Neutrophil (primary cell): ENCODE measurements around the gene DLGAP4.

ENCODE experiments used
- H3K27ac ChIP-seq: fragments of 200-600 bp; sonication (generic); 2 replicates; pipeline ENCODE4 v1.5.1; 2016; ENCODE audit warnings: mild to moderate bottlenecking, moderate library complexity
- H3K27me3 ChIP-seq: fragments of 200-600 bp; sonication (generic); 2 replicates; pipeline ENCODE4 v1.6.0; 2016; ENCODE audit warnings: mild to moderate bottlenecking
- H3K36me3 ChIP-seq: fragments of 200-600 bp; sonication (generic); 2 replicates; pipeline ENCODE4 v1.5.1; 2017
- H3K4me1 ChIP-seq, 2 experiments: fragments of 200-600 bp in 1 of 2; sonication (generic) in 1 of 2; 1 replicate in 1 of 2; 2 replicates in 1 of 2; pipeline versions ENCODE4 v1.5.1 to v1.6.1; 2013 to 2016; ENCODE audit warnings: low read depth in 1 of 2, low read length in 1 of 2, mild to moderate bottlenecking in 1 of 2, moderate library complexity in 1 of 2; ENCODE audit not compliant: control insufficient read depth in 1 of 2, insufficient read depth in 1 of 2
- H3K4me3 ChIP-seq, 2 experiments: fragments of 200-600 bp in 1 of 2; sonication (generic) in 1 of 2; 1 replicate in 1 of 2; 2 replicates in 1 of 2; pipeline ENCODE4 v1.5.1; 2013 to 2016; ENCODE audit warnings: low read depth in 1 of 2, low read length in 1 of 2, mild to moderate bottlenecking in 1 of 2, moderate library complexity in 1 of 2
- H3K9me3 ChIP-seq: fragments of 200-600 bp; sonication (generic); 2 replicates; pipeline ENCODE4 v1.5.1; 2016
- TF ChIP-seq, protein P1 (sequence below): fragments of 200-600 bp; sonication (generic); IDR thresholded peaks from 2 replicates; pipeline ENCODE4 v1.5.1; 2016; ENCODE audit warnings: antibody characterized with exemption

The DLGAP4 gene

DNA sequence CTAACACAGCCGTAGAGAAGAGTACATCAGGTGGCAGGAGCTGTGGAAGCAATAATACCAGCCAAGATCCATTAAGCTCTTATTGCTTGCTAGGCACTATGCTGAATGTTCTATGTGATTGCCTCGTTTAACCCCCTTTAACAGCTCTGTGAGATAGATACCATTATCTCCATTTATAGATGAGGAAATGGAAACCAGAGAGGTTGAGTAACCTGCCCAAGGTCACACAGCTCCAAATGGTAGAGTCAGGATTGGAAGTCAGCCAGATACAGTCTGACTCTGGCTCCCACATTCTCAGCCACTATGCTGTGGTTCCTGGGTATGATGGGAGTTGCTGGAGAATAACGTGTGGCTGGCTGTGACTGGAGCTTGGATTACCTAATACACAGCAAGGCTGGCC, 92.4 kb downstream of the DLGAP4 start:
- Histone ChIP-seq H3K27me3 (peaks cover 39% of the 10 kb centered on the region), H3K27ac (no peak overlapping the region), H3K4me3 (no peak overlapping the region), H3K9me3 (no peaks in the 10 kb centered on the region), H3K36me3 (no peaks in the 10 kb centered on the region), H3K4me1 (no peaks in the 10 kb centered on the region)
- TF ChIP-seq, protein P1, sequence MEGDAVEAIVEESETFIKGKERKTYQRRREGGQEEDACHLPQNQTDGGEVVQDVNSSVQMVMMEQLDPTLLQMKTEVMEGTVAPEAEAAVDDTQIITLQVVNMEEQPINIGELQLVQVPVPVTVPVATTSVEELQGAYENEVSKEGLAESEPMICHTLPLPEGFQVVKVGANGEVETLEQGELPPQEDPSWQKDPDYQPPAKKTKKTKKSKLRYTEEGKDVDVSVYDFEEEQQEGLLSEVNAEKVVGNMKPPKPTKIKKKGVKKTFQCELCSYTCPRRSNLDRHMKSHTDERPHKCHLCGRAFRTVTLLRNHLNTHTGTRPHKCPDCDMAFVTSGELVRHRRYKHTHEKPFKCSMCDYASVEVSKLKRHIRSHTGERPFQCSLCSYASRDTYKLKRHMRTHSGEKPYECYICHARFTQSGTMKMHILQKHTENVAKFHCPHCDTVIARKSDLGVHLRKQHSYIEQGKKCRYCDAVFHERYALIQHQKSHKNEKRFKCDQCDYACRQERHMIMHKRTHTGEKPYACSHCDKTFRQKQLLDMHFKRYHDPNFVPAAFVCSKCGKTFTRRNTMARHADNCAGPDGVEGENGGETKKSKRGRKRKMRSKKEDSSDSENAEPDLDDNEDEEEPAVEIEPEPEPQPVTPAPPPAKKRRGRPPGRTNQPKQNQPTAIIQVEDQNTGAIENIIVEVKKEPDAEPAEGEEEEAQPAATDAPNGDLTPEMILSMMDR = no peak

DNA sequence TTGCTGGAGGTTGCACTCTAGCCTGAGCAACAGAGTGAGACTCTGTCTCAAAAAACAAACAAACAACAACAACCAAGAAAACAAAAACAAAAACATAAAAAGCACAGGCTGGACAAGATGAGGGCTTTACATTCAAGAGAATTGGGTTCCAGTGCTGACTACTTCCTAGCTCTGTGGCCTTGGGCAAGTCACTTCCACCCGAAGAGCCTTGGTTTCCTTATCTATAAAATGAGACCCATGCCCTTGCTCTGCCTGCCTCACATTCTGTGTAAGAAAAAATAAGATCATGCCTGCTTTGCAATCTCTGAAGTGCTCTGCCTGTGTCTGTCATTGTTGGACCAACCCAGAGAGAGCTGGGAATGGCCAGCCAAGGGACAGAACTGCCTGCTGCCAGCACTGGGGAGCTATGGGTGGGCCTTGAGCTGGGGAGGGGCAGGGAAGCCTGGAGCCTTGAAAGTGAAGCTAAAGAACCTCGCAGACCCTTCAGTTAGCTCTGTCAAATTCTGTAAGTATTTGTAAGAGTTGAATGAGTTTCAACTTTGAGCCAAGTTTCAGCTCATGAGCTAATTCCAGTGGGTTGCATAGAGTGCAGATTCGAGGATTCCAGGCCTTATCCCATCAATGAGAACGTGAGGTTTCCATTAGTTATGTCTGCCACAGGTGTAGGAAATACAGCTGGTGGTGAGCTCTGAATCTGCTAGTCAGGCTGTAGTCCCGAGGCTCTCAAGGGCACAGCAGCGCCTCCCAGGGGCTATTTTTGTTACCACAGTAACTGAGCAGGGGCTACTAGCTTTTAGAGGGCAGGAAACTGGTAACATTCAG, 93.2 kb downstream of the DLGAP4 start:
- H3K4me3 ChIP-seq = no peak overlapping the region
- no peaks in the 10 kb centered on the region for H3K36me3 ChIP-seq
- no peak overlapping the region for H3K27ac ChIP-seq
- H3K4me1 ChIP-seq = no peaks in the 10 kb centered on the region
- peaks cover 39% of the 10 kb centered on the region for H3K27me3 ChIP-seq
- H3K9me3 ChIP-seq = no peaks in the 10 kb centered on the region
- TF ChIP-seq, protein P1 = no peak

DNA sequence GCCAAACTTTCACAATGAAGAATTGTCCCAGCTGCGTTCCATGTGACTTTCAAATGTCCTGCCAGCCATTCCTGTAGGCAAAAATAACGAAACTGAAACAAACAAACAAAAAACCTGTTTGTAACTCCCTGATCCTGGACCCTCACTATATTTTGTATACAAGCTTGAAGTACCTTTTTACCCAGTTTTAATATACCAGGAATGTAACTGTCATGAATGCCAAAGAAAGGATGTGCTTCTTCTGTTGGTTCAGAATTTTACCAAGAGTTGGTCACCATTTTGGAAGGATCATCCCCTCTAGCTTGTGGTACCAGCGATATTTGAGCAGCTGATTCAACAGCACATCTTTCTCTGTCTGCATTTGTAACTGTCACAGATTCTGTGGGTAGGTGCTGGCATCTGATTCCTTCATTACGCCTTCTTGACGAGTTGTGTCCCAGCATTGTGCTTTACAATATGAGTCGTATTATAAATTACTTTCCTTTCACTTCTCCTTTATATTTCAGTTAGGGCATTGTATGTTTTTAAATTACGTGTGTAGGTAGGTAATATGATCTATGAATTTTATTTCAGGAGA, 93.9 kb downstream of the DLGAP4 start:
- H3K27ac ChIP-seq = no peak overlapping the region
- TF ChIP-seq, protein P1 = no peak
- H3K4me1 ChIP-seq = no peaks in the 10 kb centered on the region
- no peaks in the 10 kb centered on the region for H3K9me3 ChIP-seq
- no peaks in the 10 kb centered on the region for H3K36me3 ChIP-seq
- H3K4me3 ChIP-seq = no peak overlapping the region
- H3K27me3 ChIP-seq = peaks cover 39% of the 10 kb centered on the region

DNA sequence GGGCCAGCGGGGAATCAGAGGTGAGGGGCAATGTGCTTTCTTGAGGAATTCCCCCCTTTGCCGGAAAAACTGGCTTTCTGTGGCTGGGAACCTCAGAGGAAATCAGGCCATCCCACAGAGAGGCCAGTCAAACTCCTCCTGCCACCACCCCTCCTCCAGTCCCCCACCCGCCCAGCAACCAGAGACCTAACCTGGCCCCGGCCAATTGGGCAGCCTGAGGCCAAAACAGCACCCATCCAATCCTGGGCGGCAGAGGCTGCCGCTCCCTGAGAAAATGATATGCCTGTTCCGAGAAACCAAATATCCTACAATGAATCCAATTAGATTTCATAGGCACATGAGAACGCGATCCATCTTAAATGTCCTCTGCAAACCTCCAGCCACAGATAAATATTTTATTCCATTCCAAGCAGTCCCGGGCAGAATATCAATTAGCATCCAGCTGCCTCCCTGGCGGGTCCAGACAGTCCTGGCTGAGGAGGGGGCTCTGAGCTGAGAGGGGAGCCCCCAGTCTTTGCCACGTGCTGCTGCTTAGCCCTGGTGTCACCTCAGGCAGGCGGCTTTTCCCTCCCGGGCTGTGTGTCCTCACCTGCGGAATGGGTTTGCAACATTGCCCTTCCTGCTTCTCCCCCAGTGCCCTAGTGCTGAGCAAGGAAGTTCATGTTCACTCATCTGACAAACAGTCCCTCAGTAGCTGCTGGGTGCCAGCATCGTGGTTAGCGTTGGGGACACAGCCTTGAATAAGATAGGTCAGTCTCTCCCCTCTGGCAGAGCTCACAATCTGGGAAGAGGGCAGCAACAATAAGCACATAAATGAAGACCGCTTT, 95.0 kb downstream of the DLGAP4 start:
- Histone ChIP-seq H3K4me3 (no peak overlapping the region), H3K4me1 (no peaks in the 10 kb centered on the region), H3K27me3 (peaks cover 39% of the 10 kb centered on the region), H3K27ac (no peak overlapping the region), H3K9me3 (no peaks in the 10 kb centered on the region), H3K36me3 (no peaks in the 10 kb centered on the region)
- TF ChIP-seq, protein P1 = no peak

DNA sequence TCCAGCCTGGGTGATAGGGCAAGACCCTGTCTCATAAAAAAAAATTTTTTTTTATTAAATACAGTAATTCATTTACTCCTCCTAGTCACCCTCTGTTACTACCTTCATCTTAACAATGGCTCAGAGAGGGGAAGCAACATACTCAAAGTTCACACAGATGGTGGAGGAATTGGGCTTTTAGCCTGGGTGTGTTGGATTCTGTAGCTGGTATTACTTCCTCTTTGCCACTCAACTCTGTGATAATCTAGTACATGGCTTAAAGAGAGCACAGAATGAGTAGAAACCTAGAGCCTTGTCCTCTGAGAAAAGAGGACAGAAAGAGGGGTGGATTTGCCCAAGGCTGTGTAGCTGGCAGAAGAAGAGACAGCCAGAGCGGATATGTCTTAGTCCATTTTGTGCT, 96.6 kb downstream of the DLGAP4 start:
- Histone ChIP-seq H3K27ac (no peak overlapping the region), H3K9me3 (no peaks in the 10 kb centered on the region), H3K4me3 (no peak overlapping the region), H3K27me3 (peaks cover 45% of the 10 kb centered on the region), H3K4me1 (no peaks in the 10 kb centered on the region), H3K36me3 (no peaks in the 10 kb centered on the region)
- TF ChIP-seq, protein P1 = no peak
